GM21717 (cell line): ENCODE results near the gene UBE2G1.

ENCODE experiments used
- ATAC-seq: cut with Tn5 transposase; IDR thresholded peaks from one replicate; pipeline ENCODE4 v1.9.1; 2021; ENCODE audit warnings: mild to moderate bottlenecking, moderate library complexity; ENCODE audit not compliant: unreplicated experiment

Gene UBE2G1

GRCh38 chr17:4309897-4310296 is 56.6 kb downstream of the UBE2G1 start:
- ATAC-seq, result no peak

- ATAC-seq, result no peak
These were observed 59.1 kb downstream of the UBE2G1 start for GRCh38 chr17:4307179-4307930.

- ATAC-seq, result no peak
These were observed 61.3 kb downstream of the UBE2G1 start for GRCh38 chr17:4305224-4305623.

DNA sequence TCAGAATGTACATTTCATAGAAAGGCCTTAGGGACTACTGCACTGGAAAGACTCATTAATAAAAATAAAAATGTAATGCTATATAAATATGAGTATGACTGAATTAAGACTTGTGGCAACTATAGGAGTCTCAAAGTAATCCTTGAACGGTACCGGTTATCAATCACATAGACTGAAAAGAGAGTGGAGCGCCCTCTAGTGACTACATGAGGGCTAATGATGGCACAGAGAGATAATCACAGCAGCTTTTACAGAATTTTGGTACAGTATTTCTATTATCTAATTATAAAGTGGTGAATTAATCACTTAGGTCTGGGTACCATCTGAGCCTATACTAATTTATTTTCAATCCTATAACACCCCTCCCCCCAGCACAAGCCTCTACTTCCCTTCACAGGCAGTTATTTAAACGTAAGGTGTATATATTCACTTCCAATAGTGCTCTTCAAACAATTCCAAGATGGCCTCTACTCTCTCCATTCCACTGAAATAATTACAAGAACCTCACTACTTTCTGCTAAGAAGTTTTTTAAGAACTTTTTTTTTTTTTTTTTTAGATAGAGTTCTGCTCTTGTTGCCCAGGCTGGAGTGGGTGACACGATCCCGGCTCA is 62.0 kb downstream of the UBE2G1 start:
- no peak for ATAC-seq

GRCh38 chr17:4301066-4301465 is 65.4 kb downstream of the UBE2G1 start:
- ATAC-seq, result no peak

DNA sequence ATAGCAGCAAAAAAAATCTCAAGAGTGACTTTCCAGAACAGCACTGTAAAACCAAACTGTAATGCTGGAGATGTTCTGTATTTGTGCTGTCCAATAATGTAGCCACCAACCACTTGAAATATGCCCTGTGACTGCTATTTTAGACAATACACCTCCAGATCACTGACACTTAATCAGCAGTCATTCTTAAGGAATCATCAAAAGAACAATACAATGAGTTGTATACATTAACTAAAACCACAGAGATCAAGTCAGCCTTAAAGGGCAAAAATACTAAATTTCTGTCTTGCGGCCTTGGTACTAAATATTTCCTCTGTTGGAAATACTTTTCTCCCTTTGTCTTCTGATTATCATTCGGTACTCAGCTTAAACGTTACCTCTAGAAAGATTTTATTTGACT is 69.1 kb downstream of the UBE2G1 start:
- no peak for ATAC-seq

GRCh38 chr17:4295686-4296085 is 70.8 kb downstream of the UBE2G1 start:
- no peak for ATAC-seq

- no peak for ATAC-seq
These were observed 72.9 kb downstream of the UBE2G1 start for GRCh38 chr17:4293572-4293971.

GRCh38 chr17:4287710-4288109 is 78.8 kb downstream of the UBE2G1 start:
- ATAC-seq, result no peak

DNA sequence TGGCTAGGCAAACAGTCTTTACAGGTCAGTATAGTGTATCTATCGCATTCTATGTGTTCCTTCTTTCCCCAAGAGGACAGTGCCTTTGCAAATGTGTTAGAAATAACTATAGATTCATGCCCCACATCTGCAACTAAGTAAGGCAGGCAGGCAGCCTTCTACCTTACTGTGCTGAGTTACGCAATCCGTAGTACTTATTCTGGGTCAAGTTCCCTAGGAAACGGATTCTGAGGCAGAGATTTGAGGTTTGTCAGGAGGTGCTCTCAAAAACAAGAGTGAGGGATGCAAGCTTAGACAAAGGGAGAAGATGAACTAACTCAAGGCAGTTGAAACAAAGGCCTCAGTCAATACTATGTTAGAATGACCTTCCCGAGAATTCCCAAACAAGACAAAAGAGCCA is 90.0 kb downstream of the UBE2G1 start:
- no peak for ATAC-seq

- no peak for ATAC-seq
These were observed 93.5 kb downstream of the UBE2G1 start for GRCh38 chr17:4272972-4273368.

- no peak for ATAC-seq
These were observed 94.1 kb downstream of the UBE2G1 start for GRCh38 chr17:4272213-4272971.

- ATAC-seq, result no peak
These were observed 95.7 kb downstream of the UBE2G1 start for GRCh38 chr17:4270736-4271135.

DNA sequence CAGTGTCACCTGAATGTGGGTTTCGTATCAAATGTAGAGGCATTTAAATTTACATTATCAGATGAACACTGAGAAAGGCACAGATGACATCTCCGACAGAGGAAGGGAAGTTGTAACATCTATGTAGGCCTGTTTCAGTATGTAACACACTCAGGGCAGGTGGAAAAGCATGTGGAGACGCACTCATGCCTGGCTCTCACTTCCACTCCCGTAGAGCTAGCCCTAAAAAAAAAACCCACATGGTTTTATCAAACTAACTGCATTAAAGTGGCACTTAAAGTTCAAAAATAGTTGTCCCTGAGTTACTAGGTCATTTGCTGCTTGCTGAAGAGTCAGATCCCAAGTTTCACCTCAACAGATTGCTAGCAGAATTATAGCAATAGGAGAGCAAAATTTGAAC is 96.6 kb downstream of the UBE2G1 start:
- ATAC-seq, result no peak

- ATAC-seq, result no peak
These were observed 99.1 kb downstream of the UBE2G1 start for GRCh38 chr17:4267402-4267801.

DNA sequence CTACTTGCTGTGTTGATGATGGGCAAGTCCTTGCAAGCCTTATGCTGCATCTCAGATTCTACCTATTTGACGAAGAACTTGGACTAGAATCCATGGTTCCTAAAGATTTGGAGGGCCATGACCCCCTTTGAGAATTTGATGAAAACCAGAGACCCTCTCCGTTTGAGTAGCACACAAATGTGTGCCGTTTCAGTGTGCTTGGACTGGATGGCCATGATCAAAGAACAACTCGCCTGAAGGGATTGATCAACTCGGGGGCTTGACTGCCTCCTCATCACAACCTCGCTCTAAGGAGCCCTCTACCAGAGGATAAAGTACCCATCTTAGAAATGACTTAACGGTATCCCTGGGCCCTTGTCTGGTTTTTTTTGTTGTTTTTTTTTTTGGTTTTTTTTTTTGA is 99.9 kb downstream of the UBE2G1 start:
- no peak for ATAC-seq

DNA sequence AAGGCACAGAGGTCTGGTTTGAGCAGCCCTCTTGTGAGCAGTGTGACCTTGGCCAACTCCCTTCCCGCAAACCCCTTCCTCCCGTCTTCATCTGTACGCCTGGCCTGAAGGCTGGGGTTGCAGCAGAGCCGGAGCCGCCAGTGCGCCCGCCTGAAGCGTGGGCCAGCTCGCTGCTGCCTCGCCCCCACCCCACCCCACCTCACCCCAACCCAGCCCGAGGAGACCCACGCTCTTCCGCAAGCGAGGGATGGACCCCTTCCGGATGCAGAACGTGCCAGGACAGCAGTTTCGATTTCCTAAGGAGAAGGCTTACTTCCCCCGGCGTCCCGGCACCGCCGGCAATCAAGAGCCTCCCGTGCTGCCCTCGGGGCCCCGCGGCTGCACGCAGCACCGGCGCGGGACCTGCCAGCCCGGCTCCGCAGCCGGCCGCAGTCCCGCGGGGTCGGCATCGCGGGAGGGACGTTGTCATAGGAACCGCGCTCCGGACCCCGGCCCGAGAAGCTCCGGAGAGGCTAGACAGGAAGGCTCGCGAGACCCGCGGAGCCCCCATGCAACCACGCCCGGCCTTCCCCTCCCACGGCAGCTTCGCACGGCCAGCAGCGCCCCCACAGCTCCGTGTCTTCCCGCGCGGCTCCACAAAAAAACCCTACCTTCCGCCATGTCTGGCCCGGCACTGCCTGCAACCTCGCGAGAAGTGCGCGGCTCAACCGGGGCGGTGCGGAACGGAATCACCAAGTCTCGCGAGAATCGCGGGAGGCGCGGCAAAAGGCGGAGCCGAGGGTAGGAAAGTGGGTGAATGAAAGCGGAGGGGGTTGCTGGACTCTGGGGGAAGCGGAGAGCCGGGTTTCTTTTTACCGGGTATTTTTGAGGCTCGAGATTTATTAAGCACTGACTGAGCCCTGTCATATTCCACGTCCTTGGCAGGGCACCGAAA is 102.9 kb downstream of the UBE2G1 start, which contains the start of gene ANKFY1:
Gene ANKFY1 (minus strand): TSS at position 698 of the 934 bp plus-strand sequence. CDS start 38 bp downstream, at position 660.
- peak; percentile 76 for ATAC-seq

- ATAC-seq, result no peak
These were observed 103.8 kb downstream of the UBE2G1 start for GRCh38 chr17:4262703-4263102.

- ATAC-seq, result no peak
These were observed 105.0 kb downstream of the UBE2G1 start for GRCh38 chr17:4261452-4261851.

- ATAC-seq, result no peak
These were observed 107.6 kb downstream of the UBE2G1 start for GRCh38 chr17:4258867-4259266.

DNA sequence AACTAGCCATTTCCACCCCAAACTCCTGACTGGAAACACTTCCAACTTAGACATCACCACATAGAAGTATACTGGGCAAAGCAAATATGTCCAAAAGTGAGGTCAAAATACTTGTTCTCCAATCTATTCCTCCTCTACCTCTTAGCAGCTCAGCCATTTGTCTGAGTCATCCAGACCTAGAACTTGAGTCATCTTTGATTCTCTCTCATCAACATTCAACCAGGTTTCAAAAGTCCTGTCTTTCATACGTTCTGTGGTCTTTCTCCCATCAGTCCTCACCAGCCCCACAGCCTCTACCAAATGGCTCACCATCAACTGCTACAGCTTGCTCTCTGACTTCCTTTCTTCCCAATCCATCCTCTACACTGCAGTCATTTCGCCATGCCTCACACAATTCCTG is 109.5 kb downstream of the UBE2G1 start:
- ATAC-seq, result no peak
